Iris pigment epithelial cell (primary cell): ENCODE measurements around the gene PSMC4.

Source experiments
- DNase-seq: peaks from one replicate; pipeline ENCODE4 v3.0.0-alpha.2; 2011; ENCODE audit warnings: low read depth

Gene PSMC4

GRCh38 chr19:39970675-39971379, at the start of gene PSMC4:
TSS of gene PSMC4 (plus strand) at chr19:39971165. CDS start at chr19:39971203, 38 bp downstream.
- DNase-seq, result peak; percentile 100

- DNase-seq, result no peak
Measured at GRCh38 chr19:39923862-39924261, 47.1 kb upstream of the PSMC4 start.

GRCh38 chr19:39924389-39924788, 46.6 kb upstream of the PSMC4 start:
- DNase-seq, result no peak

GRCh38 chr19:39924952-39925351, 46.0 kb upstream of the PSMC4 start:
- DNase-seq, result no peak

- DNase-seq, result no peak
Measured at GRCh38 chr19:39926170-39926760, 44.7 kb upstream of the PSMC4 start.

GRCh38 chr19:39927076-39927475, 43.9 kb upstream of the PSMC4 start:
- DNase-seq, result no peak

GRCh38 chr19:39927524-39928356, 43.2 kb upstream of the PSMC4 start:
- no peak for DNase-seq

- no peak for DNase-seq
Measured at GRCh38 chr19:39928357-39928725, 42.6 kb upstream of the PSMC4 start.

- no peak for DNase-seq
Measured at GRCh38 chr19:39929750-39930149, 41.2 kb upstream of the PSMC4 start.

- no peak for DNase-seq
Measured at GRCh38 chr19:39934584-39935363, 36.2 kb upstream of the PSMC4 start, which contains the start of gene FCGBP. TSS of gene FCGBP (minus strand) at chr19:39934634.

- DNase-seq, result no peak
Measured at GRCh38 chr19:39935364-39935661, 35.7 kb upstream of the PSMC4 start.

GRCh38 chr19:39936020-39936419, 34.9 kb upstream of the PSMC4 start:
- DNase-seq, result no peak

GRCh38 chr19:39936622-39937021, 34.3 kb upstream of the PSMC4 start:
- no peak for DNase-seq

GRCh38 chr19:39937094-39937720, 33.8 kb upstream of the PSMC4 start:
- DNase-seq, result no peak

- no peak for DNase-seq
Measured at GRCh38 chr19:39937787-39938186, 33.2 kb upstream of the PSMC4 start.

- no peak for DNase-seq
Measured at GRCh38 chr19:39939556-39939955, 31.4 kb upstream of the PSMC4 start.

GRCh38 chr19:39940221-39940833, 30.6 kb upstream of the PSMC4 start:
- DNase-seq, result no peak

GRCh38 chr19:39941151-39941550, 29.8 kb upstream of the PSMC4 start:
- DNase-seq, result no peak

GRCh38 chr19:39941615-39942365, 29.2 kb upstream of the PSMC4 start:
- peak; percentile 84 for DNase-seq

- no peak for DNase-seq
Measured at GRCh38 chr19:39942366-39942730, 28.6 kb upstream of the PSMC4 start.

- no peak for DNase-seq
Measured at GRCh38 chr19:39943586-39943985, 27.4 kb upstream of the PSMC4 start.
